DMS153 treated with DMSO at 0.1 percent for 48 hours (cell line): ENCODE measurements around the gene MED27.
A peak's percentile ranks its signal among the peaks of the same experiment; 100 is the strongest.

Source experiments
- DNase-seq: peaks from one replicate; lab custom pipeline; 2025; ENCODE audit not compliant: unreplicated experiment; lab: John Stamatoyannopoulos, UW

MED27 gene

GRCh38 chr9:132079391-132080091 lies at the start of gene MED27:
TSS of gene MED27 (minus strand) at chr9:132079867. CDS start at chr9:132079844, 23 bp downstream.
- peak; percentile 87 for DNase-seq

- no peak for DNase-seq
These were observed 48.3 kb upstream of the MED27 start for GRCh38 chr9:132127888-132128534.

- no peak for DNase-seq
These were observed 47.1 kb upstream of the MED27 start for GRCh38 chr9:132126680-132127236.

GRCh38 chr9:132125944-132126679 lies 46.4 kb upstream of the MED27 start:
- no peak for DNase-seq

- DNase-seq = no peak
These were observed 45.7 kb upstream of the MED27 start for GRCh38 chr9:132125361-132125760.

- no peak for DNase-seq
These were observed 45.1 kb upstream of the MED27 start for GRCh38 chr9:132124800-132125199.

GRCh38 chr9:132121021-132121420 lies 41.4 kb upstream of the MED27 start:
- DNase-seq = no peak

- DNase-seq = no peak
These were observed 38.0 kb upstream of the MED27 start for GRCh38 chr9:132117694-132118093.

- no peak for DNase-seq
These were observed 36.9 kb upstream of the MED27 start for GRCh38 chr9:132116583-132116982.

- no peak for DNase-seq
These were observed 34.5 kb upstream of the MED27 start for GRCh38 chr9:132114102-132114707.

GRCh38 chr9:132109291-132109690 lies 29.6 kb upstream of the MED27 start:
- no peak for DNase-seq

GRCh38 chr9:132108728-132109127 lies 29.1 kb upstream of the MED27 start:
- DNase-seq = no peak

- DNase-seq = no peak
These were observed 20.2 kb upstream of the MED27 start for GRCh38 chr9:132099741-132100407.

- no peak for DNase-seq
These were observed 19.5 kb upstream of the MED27 start for GRCh38 chr9:132099167-132099566.

GRCh38 chr9:132094314-132094791 lies 14.7 kb upstream of the MED27 start:
- no peak for DNase-seq

- no peak for DNase-seq
These were observed 11.1 kb upstream of the MED27 start for GRCh38 chr9:132090771-132091170.

GRCh38 chr9:132087438-132088030 lies 7.9 kb upstream of the MED27 start:
- no peak for DNase-seq

GRCh38 chr9:132082188-132082587 lies 2.5 kb upstream of the MED27 start:
- DNase-seq = no peak

GRCh38 chr9:132078699-132079356 lies 839 bp downstream of the MED27 start:
- DNase-seq = no peak
